GM12878 (cell line): ENCODE measurements around the gene PACS1. TPM values are rescaled to one million over a fixed set of nuclear protein-coding genes. Genes with fewer than 3 reads are reported as not detected.

Experiments used
- ATAC-seq: fragments of 200-7000 bp; cut with Tn5 transposase; 3 replicates; pipeline ENCODE4 v1.9.1; 2020; ENCODE audit warnings: mild to moderate bottlenecking, moderate library complexity
- BruUV-seq: library from RNA; stranded (reverse); fragments of 400-500 nt; replicated peaks from 2 replicates; lab custom pipeline; 2021; lab: Mats Ljungman, UMichigan
- CTCF ChIA-PET: fragments of 300-600 bp; sonication (Branson Sonifier 250); formaldehyde crosslinking; extraction: SDS; loops from one replicate; lab custom pipeline; 2021; ENCODE audit warnings: inconsistent platforms; lab: Yijun Ruan, JAX
- POLR2A ChIA-PET: fragments of 350-600 bp; formaldehyde crosslinking; extraction: SDS; loops from one replicate; lab custom pipeline; 2021; ENCODE audit warnings: inconsistent platforms; lab: Charles Lee
- RAD21 ChIA-PET: fragments of 300-600 bp; sonication (Branson Sonifier 250); formaldehyde crosslinking; loops from one replicate; lab custom pipeline; 2023; ENCODE audit warnings: antibody characterized with exemption; ENCODE audit not compliant: unreplicated experiment; lab: Charles Lee
- SMC1A ChIA-PET: fragments of 300-600 bp; sonication (Branson Sonifier 250); formaldehyde crosslinking; loops from one replicate; lab custom pipeline; 2023; ENCODE audit not compliant: unreplicated experiment, uncharacterized antibody; lab: Charles Lee
- DNase-seq: peaks from one replicate; pipeline ENCODE4 v3.0.0-alpha.2; 2011; ENCODE audit warnings: low read depth, low spot score
- FAIRE-seq: peaks from 3 replicates; lab custom pipeline; 2011; peaks lifted over from hg19 to GRCh38; lab: Jason Lieb, UNC
- H2AFZ ChIP-seq: 2 replicates; pipeline ENCODE4 v1.6.0; 2011; ENCODE audit warnings: low read depth, low read length, control low read depth; ENCODE audit not compliant: control insufficient read depth
- H3K27ac ChIP-seq: 2 replicates; pipeline ENCODE4 v1.5.1; 2011; ENCODE audit warnings: control low read depth; ENCODE audit not compliant: control insufficient read depth, insufficient read depth
- H3K27me3 ChIP-seq, 2 experiments: replicated peaks in 1 of 2; 2 replicates each; pipeline versions ENCODE4 v1.6.0 to v1.6.1; 2011; ENCODE audit warnings: low read length in 1 of 2; ENCODE audit not compliant: control insufficient read depth in 2 of 2, insufficient read depth in 2 of 2
- H3K36me3 ChIP-seq, 2 experiments: 2 replicates each; pipeline ENCODE4 v1.5.1; 2011; ENCODE audit warnings: low read length in 1 of 2; ENCODE audit not compliant: control insufficient read depth in 2 of 2, insufficient read depth in 2 of 2
- H3K4me1 ChIP-seq: 2 replicates; pipeline ENCODE4 v1.6.1; 2011; ENCODE audit warnings: mild to moderate bottlenecking, low read length, moderate library complexity, mixed read lengths; ENCODE audit not compliant: control insufficient read depth, insufficient read depth
- H3K4me2 ChIP-seq: 2 replicates; pipeline ENCODE4 v1.6.0; 2011; ENCODE audit warnings: control low read depth; ENCODE audit not compliant: control insufficient read depth, insufficient read depth
- H3K4me3 ChIP-seq: fragments of 200-600 bp; sonication (generic); 2 replicates; pipeline ENCODE4 v1.5.1; 2016
- H3K79me2 ChIP-seq: 2 replicates; pipeline ENCODE4 v1.6.0; 2011; ENCODE audit warnings: low read length; ENCODE audit not compliant: control insufficient read depth, insufficient read depth
- H3K9ac ChIP-seq: 2 replicates; pipeline ENCODE4 v1.8.0; 2011; ENCODE audit warnings: low read length, control low read depth, mixed read lengths; ENCODE audit not compliant: control insufficient read depth, insufficient read depth
- H3K9me3 ChIP-seq: replicated peaks from 3 replicates; pipeline ENCODE4 v1.5.1; 2011; ENCODE audit warnings: mild to moderate bottlenecking, low read length; ENCODE audit not compliant: control insufficient read depth, insufficient read depth
- H4K20me1 ChIP-seq: 2 replicates; pipeline ENCODE4 v1.6.0; 2011; ENCODE audit not compliant: control insufficient read depth, insufficient read depth
- EGR1 ChIP-seq, 2 experiments: IDR thresholded peaks; 1 replicate in 1 of 2; 2 replicates in 1 of 2; pipeline ENCODE4 v1.6.1; 2011 to 2012; ENCODE audit warnings: low read depth in 2 of 2, low read length in 2 of 2, borderline replicate concordance in 1 of 2, mild to moderate bottlenecking in 1 of 2, moderate library complexity in 1 of 2
- NFIC ChIP-seq: IDR thresholded peaks from 2 replicates; pipeline ENCODE4 v1.6.1; 2012; ENCODE audit warnings: low read depth, mild to moderate bottlenecking, inconsistent platforms, low read length, moderate library complexity
- POLR2A ChIP-seq: IDR thresholded peaks from 2 replicates; pipeline ENCODE4 v1.6.1; 2011; ENCODE audit warnings: low read depth, mild to moderate bottlenecking, low read length
- STAT1 ChIP-seq: fragments of 450-650 bp; conservative IDR thresholded peaks from 2 replicates; pipeline ENCODE4 v1.6.1; 2014; ENCODE audit warnings: antibody characterized with exemption, mild to moderate bottlenecking
- WGBS: methylation state at CpG from one replicate; pipeline ENCODE4 v1.1.6; 2016; ENCODE audit warnings: low lambda C conversion rate; ENCODE audit not compliant: insufficient replicate concordance, insufficient coverage; ENCODE audit errors: missing lambda C conversion rate; 5-methylcytosine and 5-hydroxymethylcytosine counted together
- in situ Hi-C: fragments of 300-500 bp; cut with MboI; formaldehyde crosslinking; loops from 9 replicates; pipeline ENCODE4 v1.14.3; 2018; ENCODE audit warnings: mixed read lengths
- intact Hi-C: fragments of 100-400 bp; cut with micrococcal nuclease; formaldehyde crosslinking; loops from one replicate; pipeline ENCODE4 v1.14.2; 2022; ENCODE audit not compliant: unreplicated experiment
- polyA plus RNA-seq, 11 experiments: library from polyadenylated mRNA; depleted of rRNA in 4 of 11; unstranded in 6 of 11; stranded (reverse) in 5 of 11; fragments of >200 nt; fragmentation: Nextera tagmentation in 4 of 11; fragmentation: Illumina TruSeq in 1 of 11; extraction: Ambion mirVana in 4 of 11; extraction: Trizol in 1 of 11; gene quantifications; 1 replicate in 1 of 11; 2 replicates in 10 of 11; pipeline versions ENCODE4 v1.2.1 to v1.2.3, GENCODE V29; 2011 to 2016; ENCODE audit warnings: inconsistent platforms in 2 of 11, missing spikeins in 2 of 11, low read depth in 1 of 11
- total RNA-seq, 4 experiments: library from RNA; depleted of rRNA in 3 of 4; stranded (reverse); fragments of >200 nt in 3 of 4; fragmentation: Illumina TruSeq in 1 of 4; extraction: Trizol in 1 of 4; gene quantifications; 2 replicates each; pipeline versions ENCODE4 v1.2.1 to v1.2.3, GENCODE V29; 2013 to 2021
- TF ChIP-seq, protein P1 (sequence below): fragments of 150-350 bp; IDR thresholded peaks from 2 replicates; pipeline ENCODE4 v1.6.1; 2014; ENCODE audit warnings: mild to moderate bottlenecking, low read depth, low read length

PACS1 gene
- total and polyA plus RNA-seq, 10 of the 15 experiments (the other 5 are each of a cell fraction or from before 2014, with no cell fraction given), result 1.1 to 74.3 (median 17.9) TPM

DNA sequence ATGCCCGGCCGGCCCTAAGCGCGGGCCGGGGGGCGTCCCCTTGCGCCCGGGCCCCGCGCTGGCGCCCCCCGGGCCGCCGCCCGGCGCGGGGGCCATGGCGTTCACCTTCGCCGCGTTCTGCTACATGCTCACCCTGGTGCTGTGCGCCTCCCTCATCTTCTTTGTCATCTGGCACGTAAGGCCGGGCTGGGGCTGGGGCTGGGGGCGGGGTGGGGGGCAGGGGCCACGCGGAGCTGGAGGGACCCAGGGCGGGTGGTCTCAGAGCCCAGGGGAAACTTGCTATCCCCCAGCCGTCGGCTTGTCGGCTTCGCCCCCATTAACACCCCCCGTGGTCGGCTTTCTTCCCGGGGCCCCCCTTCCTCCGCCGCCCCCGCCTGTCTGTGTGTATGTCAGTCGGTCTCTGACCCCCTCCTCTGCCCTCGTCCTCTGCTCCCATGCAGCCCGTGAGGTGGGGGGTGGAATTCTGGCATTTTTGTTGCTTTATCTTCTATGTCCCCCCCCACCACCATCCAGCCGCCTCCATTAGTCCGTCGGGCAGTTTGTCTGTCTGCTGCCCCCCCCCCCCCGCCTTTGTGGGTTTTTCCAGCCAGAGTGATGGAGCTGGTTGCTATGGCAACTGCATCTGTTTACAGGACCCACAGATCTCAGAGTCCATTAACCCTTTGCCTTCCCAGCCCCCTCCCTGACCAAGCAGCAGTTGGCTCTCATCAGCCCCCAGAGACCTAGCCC, 208.5 kb downstream of the PACS1 start:
- intact Hi-C loops (no loop called here), in situ Hi-C loops (no loop called here)
- Histone ChIP-seq H3K4me1 (peaks cover 12% of the 10 kb centered on the region), H3K27me3 (no peaks in the 10 kb centered on the region), H2AFZ (no peak overlapping the region), H3K9ac (no peak overlapping the region), H3K4me2 (peak overlapping the region; percentile 48; the same call in 1 of the 2 replicates), H4K20me1 (no peaks in the 10 kb centered on the region; the same call in 1 of the 2 replicates), H3K4me3 (no peak overlapping the region), H3K36me3 (peaks cover 7 to 17% of the 10 kb centered on the region in 2 experiments), H3K9me3 (no peaks in the 10 kb centered on the region), H3K79me2 (no peaks in the 10 kb centered on the region), H3K27ac (no peak overlapping the region)
- no peak for TF ChIP-seq STAT1
- peak in 1 of 2 experiments; percentile 57; a peak in 1 of 3 replicates for TF ChIP-seq EGR1 (IDR thresholded peaks at IDR 0.05; ENCODE audit: borderline replicate concordance in 1 of 2, low read depth in 2 of 2, low read length in 2 of 2)
- no peak for TF ChIP-seq NFIC
- 14% methylated on average over 26 of the region's 45 CpGs for WGBS
- ATAC-seq (no peak), FAIRE-seq (no peak), DNase-seq (no peak)
- BruUV-seq, result no TSS peak
- RAD21 ChIA-PET, result no interaction called here
- POLR2A ChIA-PET, result interaction anchor here (0.6 kb wide), 1 partner anchor 222 kb away, joined by 3 read pairs; no protein-coding TSS in a partner anchor
- CTCF ChIA-PET, result no interaction called here
- SMC1A ChIA-PET, result no interaction called here

DNA sequence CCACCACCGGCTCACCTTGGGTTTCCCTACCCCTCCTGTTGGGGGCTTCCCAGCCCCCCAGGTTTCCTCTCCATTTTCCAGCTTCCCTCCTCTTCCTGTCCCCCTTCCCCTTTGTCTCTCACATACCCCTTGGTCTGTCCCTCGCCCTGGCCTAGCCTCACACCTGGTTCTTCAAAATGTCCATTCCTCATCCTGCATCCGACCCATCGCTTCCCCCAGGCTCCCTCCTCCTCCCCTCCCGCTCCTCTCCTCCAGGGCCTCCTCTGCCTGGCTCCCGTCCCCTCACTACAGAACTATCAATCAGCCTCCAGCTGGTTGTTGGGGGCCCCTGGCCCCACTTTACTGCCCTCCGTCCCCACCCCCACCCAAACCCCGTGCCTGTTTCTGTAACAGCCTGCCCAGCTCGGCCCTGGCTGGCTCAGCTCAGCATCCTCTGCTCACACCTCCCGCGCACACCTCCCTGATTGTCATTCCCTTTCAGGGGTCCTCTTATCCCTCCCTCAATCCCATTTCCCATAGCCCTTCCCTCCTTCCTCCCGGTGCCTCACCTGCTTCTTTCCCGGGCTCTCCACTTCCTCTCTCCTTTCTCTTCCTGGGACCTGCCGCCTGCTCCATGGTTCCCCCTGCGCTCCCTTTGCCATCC, 209.1 kb downstream of the PACS1 start:
- ChIA-PET POLR2A (interaction anchor here (0.6 to 2.0 kb wide), 2 partner anchors 10 to 223 kb away, joined by 3 to 7 read pairs; partner anchors contain the start of gene YIF1A), SMC1A (no interaction called here), RAD21 (interaction anchor here (1.0 kb wide), 1 partner anchor 24 kb away, joined by 4 read pairs; no protein-coding TSS in a partner anchor), CTCF (interaction anchor here (1.2 to 1.7 kb wide), 2 partner anchors 9 to 57 kb away, joined by 3 to 7 read pairs; partner anchors contain the start of gene YIF1A)
- H3K4me3 ChIP-seq, result no peak overlapping the region
- no peaks in the 10 kb centered on the region; the same call in 1 of the 2 replicates for H4K20me1 ChIP-seq
- no peak overlapping the region for H3K27ac ChIP-seq
- no peak for FAIRE-seq
- H3K79me2 ChIP-seq, result no peaks in the 10 kb centered on the region
- TF ChIP-seq POLR2A, result peak; percentile 55
- TF ChIP-seq, protein P1, sequence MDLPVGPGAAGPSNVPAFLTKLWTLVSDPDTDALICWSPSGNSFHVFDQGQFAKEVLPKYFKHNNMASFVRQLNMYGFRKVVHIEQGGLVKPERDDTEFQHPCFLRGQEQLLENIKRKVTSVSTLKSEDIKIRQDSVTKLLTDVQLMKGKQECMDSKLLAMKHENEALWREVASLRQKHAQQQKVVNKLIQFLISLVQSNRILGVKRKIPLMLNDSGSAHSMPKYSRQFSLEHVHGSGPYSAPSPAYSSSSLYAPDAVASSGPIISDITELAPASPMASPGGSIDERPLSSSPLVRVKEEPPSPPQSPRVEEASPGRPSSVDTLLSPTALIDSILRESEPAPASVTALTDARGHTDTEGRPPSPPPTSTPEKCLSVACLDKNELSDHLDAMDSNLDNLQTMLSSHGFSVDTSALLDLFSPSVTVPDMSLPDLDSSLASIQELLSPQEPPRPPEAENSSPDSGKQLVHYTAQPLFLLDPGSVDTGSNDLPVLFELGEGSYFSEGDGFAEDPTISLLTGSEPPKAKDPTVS, result no peak
- no peak overlapping the region for H3K4me2 ChIP-seq
- no TSS peak for BruUV-seq
- no peak overlapping the region for H3K9ac ChIP-seq
- 78% methylated on average over 11 of the region's 15 CpGs for WGBS
- H2AFZ ChIP-seq, result no peak overlapping the region
- in situ Hi-C loops (no loop called here), intact Hi-C loops (no loop called here)
- DNase-seq, result no peak
- no peak for ATAC-seq
- peaks cover 12% of the 10 kb centered on the region for H3K4me1 ChIP-seq
- H3K27me3 ChIP-seq, result no peaks in the 10 kb centered on the region
- peaks cover 5 to 16% of the 10 kb centered on the region in 2 experiments for H3K36me3 ChIP-seq
- H3K9me3 ChIP-seq, result no peaks in the 10 kb centered on the region
